ENCODE measurements around the gene GPER1.

GRCh38 chr7:1099154-1099542 lies 11.2 kb downstream of the GPER1 start:
- TF ChIP-seq CTCF (IDR thresholded peaks at IDR 0.05; ENCODE audit: low read length) = no peak
- TF ChIP-seq EZH2 (IDR thresholded peaks at IDR 0.05; ENCODE audit: borderline replicate concordance, low read length) = no peak
